Dermis blood vessel endothelial cell (primary cell): ENCODE measurements around the gene GAB2. TPM values are rescaled to one million over a fixed set of nuclear protein-coding genes. Genes with fewer than 3 reads are reported as not detected.
A peak's percentile ranks its signal among the peaks of the same experiment; 100 is the strongest.
"Not testable (repeated sequence)": the region's sequence is repeated elsewhere in the genome, so short reads cannot be mapped to it uniquely, and the experiment has no call there.

Experiments used
- DNase-seq: peaks from one replicate; pipeline ENCODE4 v3.0.0; 2010
- total RNA-seq: library from RNA; depleted of rRNA; stranded (reverse); fragments of >200 nt; gene quantifications from 2 replicates; pipeline ENCODE4 v1.2.3, GENCODE V29; 2014

Gene GAB2
- total RNA-seq, 1 donor from 2014 or later: 19.4 TPM

GRCh38 chr11:78176605-78177141, 240.9 kb downstream of the GAB2 start:
- DNase-seq: no peak

GRCh38 chr11:78175862-78176261, 241.8 kb downstream of the GAB2 start:
- DNase-seq: not testable (repeated sequence)

- DNase-seq: no peak
Observed at GRCh38 chr11:78171951-78172350, 245.7 kb downstream of the GAB2 start.

GRCh38 chr11:78170874-78171549, 246.6 kb downstream of the GAB2 start:
- DNase-seq: no peak

GRCh38 chr11:78170413-78170812, 247.2 kb downstream of the GAB2 start:
- DNase-seq: no peak

GRCh38 chr11:78168539-78169477, 248.8 kb downstream of the GAB2 start:
- peak; percentile 75 for DNase-seq

GRCh38 chr11:78166855-78167469, 250.7 kb downstream of the GAB2 start:
- DNase-seq: no peak

Other genes starting within 250 kb of the GAB2 start
- 11.7 and 15.6 TPM in 2 replicates for gene KCTD21, start 229.2 kb downstream of the GAB2 start, total RNA-seq
- gene USP35, start 228.9 kb downstream of the GAB2 start, total RNA-seq: 8.1 and 9.7 TPM in 2 replicates
- gene NARS2, start 157.0 kb upstream of the GAB2 start, total RNA-seq: 15.5 and 16.7 TPM in 2 replicates